Measurements from ENCODE around the gene ABCC5.
"Not testable (repeated sequence)": the region's sequence is repeated elsewhere in the genome, so short reads cannot be mapped to it uniquely, and the experiment has no call there.

ABCC5 gene

GRCh38 chr3:184015381-184016019 lies 2.2 kb downstream of the ABCC5 start:
- DNase-seq: no peak

GRCh38 chr3:184011937-184012889 lies 5.5 kb downstream of the ABCC5 start:
- DNase-seq: no peak

GRCh38 chr3:184011230-184011876 lies 6.3 kb downstream of the ABCC5 start:
- DNase-seq: no peak

GRCh38 chr3:184008161-184008560 lies 9.5 kb downstream of the ABCC5 start:
- DNase-seq: no peak

- DNase-seq: not testable (repeated sequence)
These were observed 10.4 kb downstream of the ABCC5 start for GRCh38 chr3:184007143-184007813.

- DNase-seq: peak; percentile 16 to 20
These were observed 11.7 kb downstream of the ABCC5 start for GRCh38 chr3:184005941-184006507.

- DNase-seq: no peak
These were observed 13.2 kb downstream of the ABCC5 start for GRCh38 chr3:184004476-184004875.

- DNase-seq: no peak
These were observed 14.3 kb downstream of the ABCC5 start for GRCh38 chr3:184003187-184003967.

GRCh38 chr3:184002469-184002868 lies 15.2 kb downstream of the ABCC5 start:
- no peak for DNase-seq

- no peak for DNase-seq
These were observed 15.9 kb downstream of the ABCC5 start for GRCh38 chr3:184001761-184002160.

- no peak for DNase-seq
These were observed 26.3 kb downstream of the ABCC5 start for GRCh38 chr3:183991403-183991802.

- no peak for DNase-seq
These were observed 29.4 kb downstream of the ABCC5 start for GRCh38 chr3:183988216-183988790.

- DNase-seq: no peak
These were observed 30.6 kb downstream of the ABCC5 start for GRCh38 chr3:183987000-183987600.

GRCh38 chr3:183984749-183985729 lies 32.6 kb downstream of the ABCC5 start:
- no peak for DNase-seq

GRCh38 chr3:183984127-183984740 lies 33.5 kb downstream of the ABCC5 start:
- DNase-seq: no peak

- no peak for DNase-seq
These were observed 35.6 kb downstream of the ABCC5 start for GRCh38 chr3:183981990-183982644.

- no peak for DNase-seq
These were observed 37.3 kb downstream of the ABCC5 start for GRCh38 chr3:183980403-183980802.

GRCh38 chr3:183975981-183976662 lies 41.6 kb downstream of the ABCC5 start:
- no peak for DNase-seq

Data from hippocampal formation (tissue), 2 donors.